NCI-H446 (cell line): Measurements from ENCODE around the gene MAST2.

Experiments used
- DNase-seq, 2 experiments: peaks; one replicate each; lab custom pipeline; 2025; lab: John Stamatoyannopoulos, UW

The MAST2 gene

GRCh38 chr1:46065405-46065804 lies 262.0 kb downstream of the MAST2 start:
- no peak for DNase-seq

DNA sequence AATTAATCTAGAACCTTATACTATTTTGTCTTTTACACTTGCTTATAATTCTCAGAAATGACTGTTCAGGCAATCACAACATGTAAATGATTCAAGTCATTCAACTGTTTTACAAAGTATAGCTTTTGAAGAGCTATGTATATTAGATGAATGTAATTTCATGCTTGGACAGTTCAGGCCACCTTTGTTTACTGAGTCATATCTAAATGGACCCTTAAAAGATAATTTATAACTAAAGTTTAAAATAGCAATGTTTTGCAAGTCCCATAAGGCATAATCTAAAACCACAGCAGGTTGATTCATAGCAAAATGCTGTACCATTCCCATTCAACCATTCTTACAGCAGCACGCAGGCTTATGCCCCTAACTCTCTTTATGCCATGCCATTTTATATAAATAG lies 264.2 kb downstream of the MAST2 start:
- DNase-seq: no peak

DNA sequence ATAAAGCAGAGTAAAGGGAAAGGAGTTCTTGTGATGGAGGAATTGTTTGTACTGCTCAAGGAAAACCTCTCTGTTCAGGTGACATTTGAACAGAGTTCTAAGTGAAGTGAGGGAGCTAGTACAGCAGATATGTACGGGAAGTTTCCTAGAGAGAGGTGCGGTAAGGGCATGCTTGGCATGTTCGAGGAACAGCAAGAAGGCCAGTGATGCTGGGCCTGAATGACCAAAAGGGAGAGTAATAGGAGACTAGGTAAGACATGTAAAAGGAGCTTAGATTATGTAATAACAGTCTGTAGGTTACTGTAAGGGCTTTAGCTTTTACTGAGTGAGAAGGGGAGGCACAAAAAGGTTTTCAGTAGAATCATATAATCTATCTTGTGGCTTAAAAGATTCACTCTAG lies 265.1 kb downstream of the MAST2 start:
- DNase-seq: no peak

DNA sequence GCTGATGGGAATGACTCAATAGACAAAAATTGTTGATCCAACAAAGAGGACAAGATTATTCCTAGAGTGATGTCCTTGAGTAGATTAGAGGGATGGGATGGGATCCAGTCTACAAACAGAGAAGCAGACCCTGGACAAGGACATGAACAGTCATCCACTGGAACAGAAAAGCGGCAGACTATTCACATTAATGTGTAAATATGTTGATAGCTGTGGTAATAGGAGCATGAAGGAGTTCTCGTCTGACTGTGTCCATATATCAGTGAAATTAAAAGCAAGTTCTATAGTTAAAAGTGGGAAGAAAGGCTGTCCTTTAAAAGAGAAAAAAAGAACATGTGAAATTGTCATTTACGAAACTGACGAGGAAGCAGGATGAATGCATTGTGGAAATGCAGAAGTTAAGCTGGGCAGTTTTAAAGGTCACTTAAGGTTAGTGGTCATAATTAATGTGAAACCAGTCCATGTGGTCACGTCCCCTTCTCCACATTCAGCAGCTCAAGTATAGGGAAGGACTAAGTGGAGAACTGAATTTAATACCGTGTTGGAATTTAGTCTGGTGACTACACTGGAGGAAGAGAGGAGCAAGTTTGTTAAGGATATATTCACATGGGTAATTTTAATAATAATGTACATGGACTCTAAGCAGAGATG lies 266.9 kb downstream of the MAST2 start:
- no peak for DNase-seq

DNA sequence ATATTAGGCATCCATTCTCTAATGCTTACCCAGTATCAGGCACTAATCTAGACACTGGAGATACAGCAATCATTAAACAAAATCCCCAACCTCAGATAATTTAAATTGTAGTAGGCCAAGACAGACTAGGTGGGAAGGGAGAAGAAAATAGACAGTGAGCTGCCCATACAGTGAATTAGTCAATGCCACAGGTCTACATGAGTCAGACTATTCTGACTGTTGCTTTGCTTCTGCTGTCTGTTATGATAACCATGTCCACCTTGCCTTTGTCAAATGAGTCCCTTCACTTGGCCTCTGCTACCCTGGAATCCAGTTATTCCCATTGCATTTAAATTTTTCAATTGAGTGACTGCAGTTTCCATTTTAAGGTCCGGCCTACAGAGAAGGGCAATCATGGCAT lies 269.6 kb downstream of the MAST2 start:
- DNase-seq: no peak

- no peak for DNase-seq
These were observed 272.9 kb downstream of the MAST2 start for GRCh38 chr1:46076343-46076742.

DNA sequence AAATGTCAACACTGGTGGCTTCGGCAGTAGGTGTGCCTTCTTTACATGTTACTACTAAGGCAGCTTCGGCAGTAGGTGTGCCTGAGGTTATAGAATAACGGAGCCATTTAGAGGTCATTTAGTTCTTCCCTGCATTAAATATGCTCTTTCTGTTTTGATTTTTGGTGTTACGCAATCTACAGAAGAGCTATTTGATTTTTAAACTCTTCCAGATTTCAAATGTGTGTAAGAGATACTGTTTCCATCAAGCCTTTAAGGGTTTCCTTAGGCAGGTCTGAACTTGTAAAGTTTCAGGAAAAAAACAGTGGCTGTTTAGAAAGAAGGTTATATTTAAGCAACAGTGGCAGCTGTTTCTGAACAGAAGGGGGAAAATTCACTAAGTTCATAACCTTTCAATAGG lies 274.2 kb downstream of the MAST2 start:
- no peak for DNase-seq

DNA sequence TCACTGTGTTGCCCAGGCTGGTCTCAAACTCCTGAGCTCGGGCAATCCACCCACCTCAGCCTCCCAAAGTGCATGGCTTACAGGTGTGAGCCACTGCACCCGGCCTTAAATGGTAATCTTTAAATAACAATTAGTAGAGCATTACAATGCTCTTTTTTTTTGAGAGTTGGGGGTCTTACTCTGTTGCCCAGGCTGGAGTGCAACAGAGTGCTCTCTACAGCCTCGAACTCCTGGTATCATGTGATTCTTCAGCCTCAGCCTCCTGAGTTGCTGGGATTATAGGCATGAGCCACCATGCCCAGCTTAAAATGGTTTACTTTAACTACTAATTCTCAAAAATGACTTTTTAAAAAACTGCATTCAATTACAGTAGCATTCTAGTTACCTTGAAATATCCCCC lies 276.8 kb downstream of the MAST2 start:
- DNase-seq: no peak

DNA sequence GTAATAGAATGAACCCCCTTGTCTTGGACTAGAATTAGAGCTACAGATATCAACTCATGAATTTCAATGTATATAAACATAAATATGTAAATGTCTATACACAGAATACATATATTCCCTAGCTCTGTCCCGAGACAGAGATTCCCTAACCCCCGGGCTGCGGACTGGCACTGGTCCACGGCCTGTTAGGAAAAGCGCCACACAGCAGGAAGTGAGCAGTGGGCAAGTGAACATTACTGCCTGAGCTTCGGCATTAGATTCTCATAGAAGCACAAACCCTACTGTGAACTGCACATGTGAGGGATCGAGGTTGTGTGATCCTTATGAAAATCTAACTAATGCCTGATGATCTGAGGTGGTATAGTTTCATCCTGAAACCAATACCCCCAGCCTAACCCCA lies 277.8 kb downstream of the MAST2 start:
- peak in 1 of 2 experiments; percentile 18 for DNase-seq

DNA sequence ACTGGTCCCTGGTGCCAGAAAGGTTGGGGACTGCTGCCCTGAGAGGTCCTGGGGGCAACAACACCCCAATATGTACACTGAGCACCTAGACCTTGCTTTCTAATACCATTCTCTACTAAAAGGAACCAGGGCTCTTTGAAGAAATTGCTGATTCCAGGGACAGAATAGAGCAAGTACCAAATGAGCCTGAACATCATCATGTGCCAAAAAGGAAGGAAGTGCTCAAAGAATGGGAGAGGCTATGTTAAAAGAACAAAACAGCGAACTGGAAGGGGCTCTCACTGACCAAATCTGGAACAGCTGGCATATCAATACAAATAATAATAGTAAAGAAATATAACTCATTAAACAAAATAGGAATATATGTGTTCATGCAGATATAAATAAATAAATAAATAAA lies 278.2 kb downstream of the MAST2 start:
- DNase-seq: no peak

DNA sequence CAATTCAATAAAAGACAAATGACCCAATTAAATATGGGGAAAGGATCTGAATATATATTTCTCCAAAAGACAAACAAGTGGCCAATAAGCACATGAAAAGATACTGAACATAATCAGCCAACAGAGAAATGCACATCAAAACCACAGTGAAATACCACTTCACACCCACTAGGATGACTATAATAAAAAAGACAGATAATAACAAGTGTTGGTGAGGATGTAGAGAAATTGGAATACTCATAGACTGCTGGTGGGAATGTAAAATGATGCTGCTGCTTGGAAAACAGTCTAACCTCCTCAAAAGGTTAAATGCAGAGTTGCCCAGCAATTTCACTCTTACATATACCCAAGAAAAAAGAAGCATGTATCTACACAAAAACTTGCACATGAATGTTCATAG lies 280.2 kb downstream of the MAST2 start:
- no peak for DNase-seq

DNA sequence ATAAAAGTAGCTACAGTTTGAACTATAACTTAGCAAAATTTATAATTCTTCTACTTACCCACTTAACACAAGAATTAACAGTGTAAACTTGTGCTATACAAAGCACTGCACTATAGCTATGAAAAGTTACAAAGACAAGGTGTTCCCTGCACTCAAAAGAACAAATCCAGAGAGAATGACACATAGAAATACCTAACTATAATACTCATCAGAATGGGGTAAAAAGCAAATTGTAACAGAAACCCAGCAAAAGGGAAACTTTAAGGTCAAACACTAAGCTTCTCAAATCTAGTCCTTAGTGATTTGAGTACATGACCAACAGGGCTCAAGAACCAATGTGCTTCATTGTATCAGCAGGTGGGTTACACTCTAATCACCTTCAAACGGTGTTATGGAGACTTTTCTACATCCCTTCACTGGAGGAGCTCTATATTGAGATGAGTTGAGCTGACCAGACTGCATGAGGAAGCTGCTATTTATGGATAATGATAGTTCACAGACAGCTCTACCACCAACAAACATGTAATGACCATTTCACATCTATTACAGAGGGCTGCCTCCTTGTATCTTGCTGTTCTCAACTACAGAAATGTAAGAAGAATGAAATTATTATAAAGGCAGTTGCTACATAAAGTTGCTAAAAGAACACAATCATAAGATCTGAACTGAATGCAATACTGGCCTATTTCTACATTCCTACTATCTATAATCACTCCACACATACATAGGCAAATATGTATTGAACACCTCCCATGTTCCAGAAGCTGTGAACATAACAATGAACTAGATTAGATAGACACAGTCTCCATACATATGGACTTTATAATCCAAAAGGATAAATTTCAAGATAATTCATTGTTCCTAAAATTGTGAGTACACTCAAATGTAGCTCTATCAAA lies 281.4 kb downstream of the MAST2 start:
- no peak for DNase-seq
